HepG2 (cell line): ENCODE results near the gene SUCLG1. TPM values are rescaled to one million over a fixed set of nuclear protein-coding genes. Genes with fewer than 3 reads are reported as not detected.

Experiments used
- ATAC-seq: fragments of 200-7000 bp; cut with Tn5 transposase; 3 replicates; pipeline ENCODE4 v1.9.1; 2020; ENCODE audit warnings: mild to moderate bottlenecking, moderate library complexity
- BruUV-seq: library from RNA; stranded (reverse); fragments of 400-500 nt; replicated peaks from 2 replicates; lab custom pipeline; 2021; lab: Mats Ljungman, UMichigan
- CTCF ChIA-PET: fragments of 300-600 bp; formaldehyde crosslinking; extraction: SDS; loops from one replicate; lab custom pipeline; 2021; ENCODE audit warnings: low total read pairs, inconsistent platforms, low intra/inter-chr PET ratio; lab: Yijun Ruan, JAX
- POLR2A ChIA-PET: fragments of 350-600 bp; sonication (Branson Sonifier 250); formaldehyde crosslinking; loops from one replicate; lab custom pipeline; 2020; ENCODE audit warnings: antibody characterized with exemption, inconsistent platforms; lab: Yijun Ruan, JAX
- DNase-seq: peaks from one replicate; pipeline ENCODE4 v3.0.0-alpha.2; 2015; ENCODE audit warnings: low spot score
- FAIRE-seq: peaks from 3 replicates; lab custom pipeline; 2011; peaks lifted over from hg19 to GRCh38; lab: Jason Lieb, UNC
- H2AFZ ChIP-seq: one replicate; pipeline ENCODE4 v1.6.1; 2011; ENCODE audit warnings: low read length, inconsistent platforms
- H3K27ac ChIP-seq: fragments of 300-600 bp; 3 replicates; pipeline ENCODE4 v1.8.0; 2011; ENCODE audit warnings: mixed run types, mild to moderate bottlenecking, mixed read lengths, low read length, inconsistent platforms; ENCODE audit not compliant: insufficient read depth; ENCODE audit errors: extremely low read length
- H3K27me3 ChIP-seq, 2 experiments: fragments of 200-600 bp in 1 of 2; 2 replicates in 1 of 2; 3 replicates in 1 of 2; pipeline versions ENCODE4 v1.6.0 to v1.8.0; 2011; ENCODE audit warnings: low read length in 2 of 2, mild to moderate bottlenecking in 2 of 2, moderate library complexity in 2 of 2, inconsistent platforms in 1 of 2; ENCODE audit not compliant: insufficient read depth in 2 of 2, control insufficient read depth in 1 of 2
- H3K36me3 ChIP-seq, 2 experiments: fragments of 200-600 bp in 1 of 2; replicated peaks in 1 of 2; 2 replicates in 1 of 2; 3 replicates in 1 of 2; pipeline versions ENCODE4 v1.5.1 to v1.8.0; 2011; ENCODE audit warnings: low read length in 2 of 2, inconsistent platforms in 1 of 2; ENCODE audit not compliant: insufficient read depth in 2 of 2, control insufficient read depth in 1 of 2
- H3K4me1 ChIP-seq: 2 replicates; pipeline ENCODE4 v1.5.1; 2012; ENCODE audit warnings: low read length, inconsistent platforms; ENCODE audit not compliant: insufficient read depth
- H3K4me2 ChIP-seq: 2 replicates; pipeline ENCODE4 v1.6.0; 2011; ENCODE audit warnings: low read depth, low read length, inconsistent platforms
- H3K4me3 ChIP-seq, 3 experiments: fragments of 200-600 bp in 1 of 3; sonication (generic), shearing (Covaris generic) in 1 of 3; replicated peaks in 1 of 3; 2 replicates each; pipeline ENCODE4 v1.5.1; 2011 to 2016; ENCODE audit warnings: low read length in 3 of 3, inconsistent platforms in 2 of 3, low read depth in 2 of 3, mild to moderate bottlenecking in 2 of 3, control low read depth in 1 of 3, mixed read lengths in 1 of 3; ENCODE audit not compliant: insufficient read depth in 1 of 3
- H3K79me2 ChIP-seq: one replicate; pipeline ENCODE4 v1.6.1; 2011; ENCODE audit warnings: low read length, inconsistent platforms; ENCODE audit not compliant: insufficient read depth
- H3K9ac ChIP-seq: 2 replicates; pipeline ENCODE4 v1.6.0; 2011; ENCODE audit warnings: mild to moderate bottlenecking, low read depth, low read length, inconsistent platforms; ENCODE audit not compliant: insufficient read depth
- H3K9me3 ChIP-seq: 2 replicates; pipeline ENCODE4 v1.5.1; 2012; ENCODE audit warnings: mild to moderate bottlenecking, low read length
- H4K20me1 ChIP-seq: 2 replicates; pipeline ENCODE4 v1.6.0; 2011; ENCODE audit warnings: inconsistent platforms, mild to moderate bottlenecking, low read length, moderate library complexity; ENCODE audit not compliant: insufficient read depth
- MATR3 ChIP-seq: sonication (generic); formaldehyde crosslinking; IDR thresholded peaks from 2 replicates; pipeline ENCODE4 v1.4.0; 2020; ENCODE audit warnings: missing genetic modification reagents
- MEF2D ChIP-seq: sonication (generic); formaldehyde crosslinking; IDR thresholded peaks from 2 replicates; pipeline ENCODE4 v1.5.1; 2020; ENCODE audit warnings: mild to moderate bottlenecking, missing genetic modification reagents
- MXD1 ChIP-seq: sonication (generic); formaldehyde crosslinking; IDR thresholded peaks from 2 replicates; pipeline ENCODE4 v1.4.0; 2020; ENCODE audit warnings: mild to moderate bottlenecking, missing genetic modification reagents
- SRY ChIP-seq: sonication (generic); formaldehyde crosslinking; IDR thresholded peaks from 2 replicates; pipeline ENCODE4 v1.8.0; 2022; ENCODE audit warnings: mild to moderate bottlenecking, missing genetic modification reagents
- ZKSCAN1 ChIP-seq: fragments of 150-350 bp; IDR thresholded peaks from 2 replicates; pipeline ENCODE4 v1.6.1; 2014; ENCODE audit warnings: low read length
- ZNF143 ChIP-seq: sonication (generic); formaldehyde crosslinking; IDR thresholded peaks from 2 replicates; pipeline ENCODE4 v1.4.0; 2020; ENCODE audit warnings: missing genetic modification reagents
- ZNF609 ChIP-seq: sonication (generic); formaldehyde crosslinking; IDR thresholded peaks from 2 replicates; pipeline ENCODE4 v1.4.0; 2020; ENCODE audit warnings: mild to moderate bottlenecking, missing genetic modification reagents, borderline replicate concordance
- WGBS: methylation state at CpG from one replicate; pipeline ENCODE4 v1.1.6; 2017; ENCODE audit warnings: low lambda C conversion rate; 5-methylcytosine and 5-hydroxymethylcytosine counted together
- in situ Hi-C: cut with HindIII; loops from 2 replicates; pipeline ENCODE4 v1.10.0; 2017; ENCODE audit warnings: low pct_unique_long_range_greater_than_20kb; ENCODE audit not compliant: extremely low pct_ligation_motif_present
- intact Hi-C: fragments of 100-400 bp; cut with micrococcal nuclease; formaldehyde crosslinking; loops from one replicate; pipeline ENCODE4 v1.10.0; 2022; ENCODE audit not compliant: unreplicated experiment
- polyA plus RNA-seq, 8 experiments: library from polyadenylated mRNA; depleted of rRNA in 3 of 8; stranded (reverse) in 7 of 8; unstranded in 1 of 8; fragments of >200 nt; fragmentation: Illumina TruSeq in 4 of 8; extraction: Trizol in 4 of 8; gene quantifications; 2 replicates each; pipeline versions ENCODE4 v1.2.1 to v1.2.3, GENCODE V29; 2011 to 2016; ENCODE audit warnings: low read depth in 4 of 8, missing spikeins in 1 of 8, mixed read lengths in 1 of 8; ENCODE audit not compliant: insufficient read depth in 1 of 8
- total RNA-seq, 5 experiments: library from RNA; depleted of rRNA; stranded (reverse); fragments of >200 nt; fragmentation: Illumina TruSeq; extraction: Trizol; gene quantifications; 2 replicates each; pipeline ENCODE4 v1.2.3, GENCODE V29; 2016; ENCODE audit warnings: low read depth in 1 of 5

SUCLG1 gene
- total and polyA plus RNA-seq, 2 of the 13 experiments (the other 11 are each of a cell fraction or from before 2014, with no cell fraction given), result 58.7 to 121 TPM

- POLR2A ChIA-PET, result no interaction called here
- Histone ChIP-seq H2AFZ (no peak overlapping the region), H3K4me2 (no peak overlapping the region), H3K9me3 (no peaks in the 10 kb centered on the region), H3K27me3 (no peaks in the 10 kb centered on the region), H3K36me3 (peaks cover 3 to 14% of the 10 kb centered on the region in 2 experiments; a peak in 2 of 5 replicates), H4K20me1 (peaks cover 5% of the 10 kb centered on the region; the same call in 1 of the 2 replicates), H3K4me3 (no peak overlapping the region), H3K4me1 (peaks cover 48% of the 10 kb centered on the region), H3K79me2 (peaks cover 70% of the 10 kb centered on the region), H3K9ac (no peak overlapping the region), H3K27ac (no peak overlapping the region)
- DNase-seq (no peak), FAIRE-seq (no peak), ATAC-seq (no peak)
- WGBS, result 96% methylated on average over 3 of the region's 3 CpGs
- CTCF ChIA-PET, result no interaction called here
- no TSS peak for BruUV-seq
- TF ChIP-seq SRY (CRISPR knock-in tag), result no peak
- peak; percentile 73 for TF ChIP-seq ZKSCAN1
- no peak for TF ChIP-seq ZNF143
- no peak for TF ChIP-seq MXD1
- no peak for TF ChIP-seq MEF2D
- no peak for TF ChIP-seq MATR3
- TF ChIP-seq ZNF609 (CRISPR knock-in tag), result no peak
- in situ Hi-C loops (no loop called here), intact Hi-C loops (no loop called here)
These were observed 6.5 kb downstream of the SUCLG1 start for GRCh38 chr2:84452624-84453023.
